ENCODE data around the gene GPS2.
"Not testable (repeated sequence)": the region's sequence is repeated elsewhere in the genome, so short reads cannot be mapped to it uniquely, and the experiment has no call there.

Gene GPS2

DNA sequence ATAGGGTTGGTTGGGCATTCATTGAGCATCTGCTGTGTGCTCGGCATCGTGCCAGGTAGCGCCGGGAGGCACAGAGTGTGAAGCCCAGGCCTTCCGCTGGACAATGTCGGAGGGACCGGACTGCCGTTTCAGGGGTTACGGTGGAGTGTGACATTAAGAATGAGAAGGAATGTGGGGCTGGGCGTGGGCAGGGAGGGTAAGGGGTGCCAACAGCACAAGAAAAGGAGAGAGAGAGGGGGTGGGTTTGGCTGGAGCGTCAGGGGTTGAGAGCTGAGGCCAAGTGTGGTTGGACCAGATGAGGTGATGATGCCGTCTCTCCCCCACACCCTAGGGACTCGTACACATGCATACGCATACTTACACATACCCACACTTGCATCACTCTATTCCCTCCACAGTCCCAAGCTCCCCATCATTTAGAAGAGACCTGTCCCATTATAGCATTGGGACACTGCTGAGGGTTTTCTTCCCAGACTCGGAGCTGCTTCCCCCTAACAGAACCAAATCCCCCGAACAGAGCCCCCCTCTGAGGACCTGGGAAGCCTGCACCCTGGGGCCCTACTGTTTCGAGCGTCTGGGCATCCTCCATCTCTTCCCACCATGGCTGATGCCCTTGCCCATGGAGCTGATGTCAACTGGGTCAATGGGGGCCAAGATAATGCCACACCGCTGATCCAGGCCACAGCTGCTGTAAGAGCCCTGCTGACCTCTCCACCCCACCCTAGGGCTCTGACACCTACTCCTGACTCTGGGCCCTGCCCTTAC, 33.5 kb upstream of the GPS2 start:
- Mint-ChIP-seq H3K36me3 (ENCODE audit: insufficient read depth) (peaks cover 61% of the 10 kb centered on the region), H3K4me3 (no peak overlapping the region), H3K27me3 (no peaks in the 10 kb centered on the region), H3K27ac (peak overlapping the region; percentile 84 to 90), H3K4me1 (ENCODE audit: low read depth in 2 of 2) (peaks cover 33 to 36% of the 10 kb centered on the region in 2 donors), H3K9me3 (no peaks in the 10 kb centered on the region)
- DNase-seq (no peak), ATAC-seq (replicated peaks) (no peak)

DNA sequence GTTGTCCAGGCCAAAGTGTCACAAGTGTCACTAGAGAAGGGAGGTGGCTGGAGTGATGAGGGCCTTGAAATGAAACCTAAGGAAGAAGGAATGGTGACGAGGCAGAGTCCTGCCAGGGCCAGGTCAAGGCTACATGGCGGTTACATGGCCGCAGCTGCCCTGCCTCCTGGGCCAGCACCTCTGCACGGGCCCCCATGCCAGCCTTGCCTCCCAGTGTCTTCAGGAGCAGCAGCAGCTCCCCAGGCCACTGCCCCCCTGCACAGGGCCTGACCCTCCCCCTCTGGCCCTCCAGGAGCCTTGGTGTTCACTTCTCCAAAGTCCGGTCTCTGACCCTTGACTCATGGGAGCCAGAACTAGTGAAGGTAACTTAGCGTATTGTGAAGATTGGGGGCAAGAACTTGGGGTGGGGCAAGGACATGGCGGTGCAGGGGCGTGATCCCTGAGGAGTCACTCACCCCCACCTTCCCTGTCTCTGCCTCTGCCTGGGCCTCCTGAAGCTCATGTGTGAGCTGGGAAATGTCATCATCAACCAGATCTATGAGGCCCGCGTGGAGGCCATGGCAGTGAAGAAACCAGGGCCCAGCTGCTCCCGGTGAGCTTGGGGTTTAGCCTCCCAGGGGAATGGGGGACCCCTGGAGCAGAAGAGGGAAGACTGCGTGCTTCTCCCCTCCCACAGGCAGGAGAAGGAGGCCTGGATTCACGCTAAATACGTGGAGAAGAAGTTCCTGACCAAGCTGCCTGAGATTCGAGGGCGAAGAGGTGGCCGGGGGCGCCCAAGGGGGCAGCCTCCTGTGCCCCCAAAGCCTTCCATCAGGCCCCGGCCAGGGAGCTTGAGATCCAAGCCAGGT, 32.7 kb upstream of the GPS2 start:
- Mint-ChIP-seq H3K36me3 (ENCODE audit: insufficient read depth) (peaks cover 69% of the 10 kb centered on the region), H3K4me3 (no peak overlapping the region), H3K4me1 (ENCODE audit: low read depth in 2 of 2) (peaks cover 27 to 36% of the 10 kb centered on the region in 2 donors), H3K27me3 (no peaks in the 10 kb centered on the region), H3K27ac (peak overlapping the region; percentile 84 to 90), H3K9me3 (no peaks in the 10 kb centered on the region)
- no peak for DNase-seq
- ATAC-seq (replicated peaks): no peak

DNA sequence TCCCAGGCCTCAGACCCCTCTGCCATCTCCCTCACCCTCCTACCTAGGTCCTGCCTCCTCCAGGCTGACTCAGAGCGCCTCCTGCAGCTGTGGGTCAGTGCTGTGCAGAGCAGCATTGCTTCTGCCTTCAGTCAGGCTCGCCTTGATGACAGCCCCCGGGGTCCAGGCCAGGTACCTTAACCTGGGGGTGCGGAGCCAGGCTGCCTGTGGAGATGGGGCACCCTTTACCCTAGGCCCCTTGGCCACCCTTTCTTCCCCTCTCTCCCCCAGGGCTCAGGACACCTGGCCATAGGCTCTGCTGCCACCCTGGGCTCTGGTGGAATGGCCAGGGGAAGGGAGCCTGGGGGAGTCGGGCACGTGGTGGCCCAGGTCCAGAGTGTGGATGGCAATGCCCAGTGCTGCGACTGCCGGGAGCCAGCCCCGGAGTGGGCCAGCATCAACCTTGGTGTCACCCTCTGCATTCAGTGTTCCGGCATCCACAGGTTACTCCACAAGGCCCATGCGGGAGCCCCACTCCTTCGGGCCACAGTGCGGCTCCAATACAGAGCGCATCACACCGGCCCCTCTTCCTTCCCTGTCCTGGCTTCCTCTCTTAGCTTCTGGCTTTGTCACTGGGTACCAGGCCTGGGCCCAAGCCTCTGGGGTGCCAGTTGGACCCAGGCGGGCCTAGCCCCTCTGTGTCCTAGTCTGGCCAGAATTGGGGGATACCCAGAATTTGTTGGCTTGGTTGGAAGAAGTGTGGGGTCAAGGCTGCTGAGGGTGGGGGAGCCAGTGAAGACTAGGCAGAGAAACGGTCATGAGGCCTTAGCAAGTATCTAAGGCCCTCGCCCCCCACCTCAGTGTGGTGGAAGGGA, 31.8 kb upstream of the GPS2 start:
- Mint-ChIP-seq H3K9me3 (no peaks in the 10 kb centered on the region), H3K27ac (peak overlapping the region in 1 of 2 donors; percentile 23)
- ATAC-seq (replicated peaks): no peak

DNA sequence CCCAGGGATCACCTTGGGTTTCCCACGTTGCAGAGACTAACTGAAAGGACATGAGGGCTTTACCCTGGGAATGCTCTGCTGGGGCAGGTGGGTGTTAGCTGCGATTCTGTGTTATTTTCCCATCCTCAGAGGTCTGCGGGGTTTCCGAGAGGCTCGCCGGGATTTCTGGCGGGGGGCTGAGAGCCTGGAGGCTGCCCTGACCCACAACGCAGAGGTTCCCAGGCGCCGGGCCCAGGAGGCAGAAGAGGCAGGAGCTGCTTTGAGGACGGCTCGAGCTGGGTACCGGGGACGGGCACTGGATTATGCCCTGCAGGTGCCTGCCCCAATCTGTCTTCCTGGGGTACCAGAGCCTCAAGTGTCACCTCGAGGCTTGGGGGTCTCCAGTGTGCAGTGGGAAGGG, 28.1 kb upstream of the GPS2 start:
- no peaks in the 10 kb centered on the region for H3K27me3 Mint-ChIP-seq
- H3K9me3 Mint-ChIP-seq: no peaks in the 10 kb centered on the region
- ATAC-seq (replicated peaks): no peak
- no peak overlapping the region for H3K4me3 Mint-ChIP-seq
- H3K4me1 Mint-ChIP-seq (ENCODE audit: low read depth in 2 of 2): peaks cover 15 to 21% of the 10 kb centered on the region in 2 donors
- DNase-seq: no peak
- peak overlapping the region in 1 of 2 donors; percentile 38 for H3K27ac Mint-ChIP-seq
- H3K36me3 Mint-ChIP-seq (ENCODE audit: insufficient read depth): peaks cover 85% of the 10 kb centered on the region

More for the DNA sequence above, 31.8 kb upstream of the GPS2 start:
- peaks cover 75% of the 10 kb centered on the region for H3K36me3 Mint-ChIP-seq (ENCODE audit: insufficient read depth)
- peaks cover 20 to 30% of the 10 kb centered on the region in 2 donors for H3K4me1 Mint-ChIP-seq (ENCODE audit: low read depth in 2 of 2)
- H3K4me3 Mint-ChIP-seq: no peak overlapping the region
- H3K27me3 Mint-ChIP-seq: no peaks in the 10 kb centered on the region
- DNase-seq: no peak

DNA sequence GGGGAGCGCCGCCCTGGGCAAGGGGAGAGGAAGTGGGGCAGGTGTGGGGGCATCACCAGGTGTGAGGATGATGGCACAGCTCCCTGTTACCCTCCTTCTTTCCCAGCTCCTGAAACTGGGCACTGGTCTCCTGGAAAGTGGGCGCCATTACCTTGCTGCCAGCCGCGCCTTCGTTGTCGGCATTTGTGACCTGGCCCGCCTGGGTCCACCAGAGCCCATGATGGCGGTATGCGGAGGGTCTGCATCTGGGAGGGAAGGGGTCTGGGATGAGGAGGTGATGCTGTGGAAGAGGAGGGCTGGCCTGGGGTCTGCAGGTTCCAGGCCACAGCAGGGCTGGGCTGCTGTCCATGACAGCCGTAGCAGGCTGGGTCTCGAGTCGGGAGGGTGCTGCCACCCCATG, 26.7 kb upstream of the GPS2 start:
- no peak overlapping the region for H3K4me3 Mint-ChIP-seq
- peaks cover 26 to 29% of the 10 kb centered on the region in 2 donors for H3K4me1 Mint-ChIP-seq (ENCODE audit: low read depth in 2 of 2)
- H3K36me3 Mint-ChIP-seq (ENCODE audit: insufficient read depth): peaks cover 83% of the 10 kb centered on the region
- DNase-seq (no peak), ATAC-seq (replicated peaks) (no peak)
- H3K27me3 Mint-ChIP-seq: no peaks in the 10 kb centered on the region
- H3K9me3 Mint-ChIP-seq: no peaks in the 10 kb centered on the region
- H3K27ac Mint-ChIP-seq: peak overlapping the region; percentile 22 to 68

DNA sequence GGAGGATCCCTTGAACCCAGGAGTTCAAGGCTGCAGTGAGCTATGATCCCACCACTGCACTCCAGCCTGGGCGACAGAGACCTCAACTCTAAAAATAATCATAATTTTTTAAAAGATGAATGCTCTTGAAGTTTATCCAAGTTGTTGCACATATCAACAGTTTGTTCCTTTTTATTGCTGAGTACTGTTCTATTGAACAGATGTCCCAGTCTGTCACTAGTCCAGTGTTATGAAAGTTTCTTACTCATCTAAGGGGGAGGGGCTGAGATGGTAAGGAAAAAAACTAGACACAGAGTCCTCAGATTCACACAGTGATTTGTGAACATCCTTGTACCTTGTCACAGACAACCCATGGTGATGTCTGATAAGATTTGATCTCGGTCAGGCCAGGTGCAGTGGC, 25.0 kb upstream of the GPS2 start:
- Mint-ChIP-seq H3K27ac (peak overlapping the region; percentile 19 to 23), H3K9me3 (no peaks in the 10 kb centered on the region), H3K27me3 (no peaks in the 10 kb centered on the region), H3K4me3 (peak overlapping the region in 1 of 2 donors; percentile 29), H3K36me3 (ENCODE audit: insufficient read depth) (peaks cover 74% of the 10 kb centered on the region), H3K4me1 (ENCODE audit: low read depth in 2 of 2) (peaks cover 37 to 40% of the 10 kb centered on the region in 2 donors)
- DNase-seq (no peak), ATAC-seq (replicated peaks) (no peak)

DNA sequence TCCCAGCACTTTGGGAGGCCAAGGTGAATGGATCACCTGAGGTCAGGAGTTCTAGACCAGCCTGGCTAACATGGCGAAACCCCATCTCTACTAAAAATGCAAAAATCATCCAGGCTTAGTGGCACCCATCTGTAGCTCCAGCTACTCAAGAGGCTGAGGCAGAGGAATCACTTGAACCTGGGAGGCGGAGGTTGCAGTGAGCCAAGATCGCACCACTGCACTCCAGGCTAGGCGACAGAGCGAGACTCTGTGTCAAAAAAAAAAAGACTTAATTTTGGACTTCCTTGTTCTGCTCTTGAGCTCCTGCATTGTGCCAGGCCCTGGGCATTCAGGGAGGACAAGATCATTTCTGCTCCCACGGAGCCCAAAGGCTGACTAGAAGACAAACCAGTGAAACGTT, 22.4 kb upstream of the GPS2 start:
- DNase-seq; ATAC-seq (replicated peaks); H3K9me3 Mint-ChIP-seq; H3K27me3 Mint-ChIP-seq: not testable (repeated sequence)
- peak overlapping the region; percentile 91 to 94 for H3K27ac Mint-ChIP-seq
- H3K4me3 Mint-ChIP-seq: peak overlapping the region; percentile 96 to 97
- H3K36me3 Mint-ChIP-seq (ENCODE audit: insufficient read depth): peaks cover 49% of the 10 kb centered on the region
- H3K4me1 Mint-ChIP-seq (ENCODE audit: low read depth in 2 of 2): peaks cover 31 to 42% of the 10 kb centered on the region in 2 donors

DNA sequence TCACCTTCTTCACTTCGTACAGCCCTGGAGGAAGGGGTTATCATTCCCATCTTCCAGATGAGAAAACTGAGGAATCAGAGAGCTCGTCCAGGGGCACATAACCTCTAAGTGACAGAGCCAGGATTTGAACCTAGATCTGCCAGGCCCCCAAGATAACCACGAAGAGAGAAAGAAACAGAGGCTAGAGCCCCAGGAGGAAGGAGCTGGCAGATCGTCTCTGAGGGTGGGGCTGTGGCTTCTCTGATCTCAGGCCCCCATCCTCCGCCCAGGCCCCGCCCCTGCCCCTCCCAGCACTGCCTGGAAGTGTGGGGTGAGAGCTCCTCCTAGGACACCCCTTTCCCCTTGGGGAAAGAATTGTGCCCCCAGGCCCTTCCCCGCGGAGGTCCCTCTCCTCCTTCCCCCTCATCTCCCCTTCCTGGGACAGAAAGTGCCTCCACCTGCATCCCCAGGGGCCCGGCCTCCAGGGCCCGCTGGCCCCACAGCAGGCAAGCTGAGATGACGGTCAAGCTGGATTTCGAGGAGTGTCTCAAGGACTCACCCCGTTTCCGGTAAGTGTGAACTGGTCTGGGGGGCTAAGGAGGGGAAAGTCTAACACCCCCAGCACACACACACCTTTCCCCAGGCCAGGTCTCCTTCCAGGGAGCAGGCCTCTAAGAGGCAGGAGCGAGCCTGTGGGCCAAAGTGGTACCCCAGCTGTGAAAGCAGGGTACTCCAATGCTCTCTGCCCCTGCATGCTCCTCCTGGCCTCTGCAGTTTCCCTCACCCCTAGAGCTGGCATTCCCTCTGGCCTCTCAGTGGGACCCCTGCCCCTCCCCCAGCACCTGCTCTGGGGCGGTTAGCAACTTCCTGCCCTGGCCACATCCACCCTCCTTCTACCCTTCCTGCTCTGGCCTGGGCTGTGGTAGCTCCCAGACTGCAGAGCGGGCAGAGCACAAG, 21.3 kb upstream of the GPS2 start, which contains the start of gene ACAP1:
ACAP1 (plus strand) TSS at position 290 of the 936 bp plus-strand sequence; CDS start at position 496, 206 bp downstream.
- Mint-ChIP-seq H3K27ac (peak within 1 kb of the TSS; percentile 91 to 94), H3K4me1 (ENCODE audit: low read depth in 2 of 2) (peaks cover 30 to 44% of the 10 kb centered on the region in 2 donors), H3K9me3 (no peaks in the 10 kb centered on the region), H3K36me3 (ENCODE audit: insufficient read depth) (peaks cover 43% of the 10 kb centered on the region), H3K4me3 (peak within 1 kb of the TSS; percentile 96 to 97), H3K27me3 (no peaks in the 10 kb centered on the region)
- DNase-seq (peak; percentile 67 to 74 (median 68)), ATAC-seq (replicated peaks) (peak; percentile 94)

DNA sequence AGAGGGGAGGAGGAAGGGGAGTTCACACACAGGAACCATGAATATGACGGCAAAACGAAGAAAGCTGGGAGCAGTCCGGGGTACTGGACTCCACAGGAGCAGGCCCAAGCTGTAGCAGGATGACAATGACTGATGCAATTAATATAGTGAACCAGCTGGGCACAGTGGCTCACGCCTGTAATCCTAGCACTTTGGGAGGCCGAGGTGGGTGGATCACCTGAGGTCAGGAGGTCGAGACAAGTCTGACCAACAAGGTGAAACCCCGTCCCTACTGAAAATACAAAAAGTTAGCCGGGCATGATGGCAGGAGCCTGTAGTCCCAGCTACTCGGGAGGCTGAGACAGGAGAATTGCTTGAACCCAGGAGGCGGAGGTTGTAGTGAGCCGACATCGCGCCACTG, 20.6 kb upstream of the GPS2 start:
- not testable (repeated sequence) for ATAC-seq (replicated peaks); H3K9me3 Mint-ChIP-seq; H3K27me3 Mint-ChIP-seq; DNase-seq
- H3K4me3 Mint-ChIP-seq: peak overlapping the region; percentile 96 to 97
- H3K4me1 Mint-ChIP-seq (ENCODE audit: low read depth in 2 of 2): peaks cover 27 to 42% of the 10 kb centered on the region in 2 donors
- H3K36me3 Mint-ChIP-seq (ENCODE audit: insufficient read depth): peaks cover 37% of the 10 kb centered on the region
- H3K27ac Mint-ChIP-seq: peak overlapping the region; percentile 91 to 94

DNA sequence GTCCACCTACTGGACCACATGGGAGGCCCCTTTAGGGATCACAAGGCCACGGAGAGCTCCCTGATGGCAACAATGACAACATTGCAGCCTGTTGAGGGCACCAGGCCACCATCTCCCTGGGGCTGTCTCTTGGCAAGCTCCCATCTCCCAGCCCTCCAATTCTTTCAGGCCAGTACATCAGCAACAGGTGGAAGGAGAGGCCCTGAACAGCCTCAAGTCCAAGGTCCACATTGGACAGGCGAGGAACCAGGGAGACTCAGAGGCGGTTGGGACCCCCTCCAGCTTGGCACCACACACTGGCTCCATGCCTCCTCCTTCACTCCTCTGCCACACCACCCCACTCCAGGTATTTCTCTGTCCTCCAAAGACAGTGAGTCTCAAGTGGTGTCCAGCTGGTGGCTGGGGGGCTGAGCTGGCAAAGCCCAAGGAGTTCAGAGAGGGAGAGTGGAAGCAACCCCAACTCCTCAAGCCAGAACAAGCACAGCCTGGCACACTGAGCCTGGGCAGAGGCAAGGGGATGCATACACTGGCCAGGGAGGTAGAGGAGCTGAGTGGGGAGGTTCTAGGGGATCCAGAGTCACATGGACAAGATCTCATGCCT, 19.9 kb upstream of the GPS2 start:
- peaks cover 29 to 46% of the 10 kb centered on the region in 2 donors for H3K4me1 Mint-ChIP-seq (ENCODE audit: low read depth in 2 of 2)
- DNase-seq (no peak), ATAC-seq (replicated peaks) (no peak)
- peak overlapping the region; percentile 91 to 94 for H3K27ac Mint-ChIP-seq
- peak overlapping the region; percentile 96 to 97 for H3K4me3 Mint-ChIP-seq
- H3K27me3 Mint-ChIP-seq: no peaks in the 10 kb centered on the region
- H3K36me3 Mint-ChIP-seq (ENCODE audit: insufficient read depth): peaks cover 30% of the 10 kb centered on the region
- no peaks in the 10 kb centered on the region for H3K9me3 Mint-ChIP-seq

DNA sequence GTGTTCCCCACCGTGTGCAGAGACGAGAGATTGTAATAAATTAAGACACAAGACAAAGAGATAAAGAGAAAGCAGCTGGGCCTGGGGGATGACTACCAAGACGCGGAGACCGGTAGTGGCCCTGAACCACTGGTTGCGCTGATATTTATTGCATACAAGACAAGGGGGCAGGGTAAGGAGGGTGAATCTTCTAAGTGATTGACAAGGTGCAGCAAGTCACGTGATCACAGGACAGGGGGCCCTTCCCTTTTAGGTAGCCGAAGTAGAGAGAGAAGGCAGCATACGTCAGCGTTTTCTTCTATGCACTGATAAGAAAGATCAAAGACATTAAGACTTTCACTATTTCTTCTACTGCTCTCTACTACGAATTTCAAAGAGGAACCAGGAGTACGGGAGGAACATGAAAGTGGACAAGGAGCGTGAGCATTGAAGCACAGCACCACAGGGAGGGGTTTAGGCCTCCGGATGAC, 17.5 kb upstream of the GPS2 start:
- H3K4me1 Mint-ChIP-seq (ENCODE audit: low read depth in 2 of 2): peaks cover 39 to 53% of the 10 kb centered on the region in 2 donors
- ATAC-seq (replicated peaks); DNase-seq: not testable (repeated sequence)

DNA sequence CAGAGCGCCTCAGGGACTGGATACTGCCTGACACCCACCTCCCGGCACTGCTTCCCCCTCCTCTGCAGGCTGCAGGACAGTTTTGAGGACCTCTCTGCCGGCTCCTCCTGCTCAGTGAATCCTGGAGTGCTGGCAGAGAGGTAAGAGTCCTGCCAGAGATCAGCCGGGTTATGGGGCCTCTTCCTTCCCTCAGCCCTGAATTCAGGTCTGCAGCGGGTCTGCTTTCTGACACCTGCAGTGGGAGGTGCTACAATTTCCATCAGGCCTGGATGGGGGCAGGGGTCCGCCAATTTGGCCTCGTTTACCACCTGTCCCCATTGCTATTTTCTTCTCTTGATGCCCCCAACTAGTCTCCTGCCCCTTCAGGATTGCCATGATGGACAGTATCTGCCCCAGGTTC, 17.0 kb upstream of the GPS2 start:
- DNase-seq: no peak
- no peak for ATAC-seq (replicated peaks)
- H3K27ac Mint-ChIP-seq: peak overlapping the region in 1 of 2 donors; percentile 58
- peak overlapping the region; percentile 12 to 38 for H3K4me3 Mint-ChIP-seq
- no peaks in the 10 kb centered on the region for H3K27me3 Mint-ChIP-seq
- peaks cover 37 to 47% of the 10 kb centered on the region in 2 donors for H3K4me1 Mint-ChIP-seq (ENCODE audit: low read depth in 2 of 2)
- H3K9me3 Mint-ChIP-seq: no peaks in the 10 kb centered on the region
- peaks cover 23% of the 10 kb centered on the region for H3K36me3 Mint-ChIP-seq (ENCODE audit: insufficient read depth)

More for the DNA sequence above, 17.5 kb upstream of the GPS2 start:
- Mint-ChIP-seq H3K36me3 (ENCODE audit: insufficient read depth) (peaks cover 27% of the 10 kb centered on the region), H3K27ac (peak overlapping the region in 1 of 2 donors; percentile 58), H3K4me3 (peak overlapping the region in 1 of 2 donors; percentile 38)
- not testable (repeated sequence) for H3K9me3 Mint-ChIP-seq, H3K27me3 Mint-ChIP-seq
